Measurements from ENCODE around the gene HOXB13. TPM values are rescaled to one million over a fixed set of nuclear protein-coding genes. Genes with fewer than 3 reads are reported as not detected.

HOXB13 gene
- total RNA-seq, 1 donor from 2014 or later = not detected

DNA sequence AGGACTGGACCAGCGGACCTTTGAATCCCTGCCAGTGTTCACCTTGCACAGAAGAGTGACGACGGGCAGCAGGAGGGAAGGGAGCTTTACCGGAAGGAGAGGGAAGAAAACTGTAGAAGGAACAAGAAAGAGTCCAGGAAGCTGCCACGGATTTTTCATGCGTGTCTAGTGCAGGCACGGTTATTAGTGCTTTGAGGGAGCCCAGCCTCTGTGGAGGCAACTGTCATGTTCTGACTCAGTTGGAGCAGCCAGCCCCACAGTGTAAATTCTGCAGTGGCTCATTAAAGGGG is 6.5 kb upstream of the HOXB13 start:
- no peak for DNase-seq (ENCODE audit: low read depth)
- Histone ChIP-seq H3K27me3 (ENCODE audit: control insufficient read depth, insufficient read depth, low read length) (peaks cover 90% of the 10 kb centered on the region), H3K4me3 (ENCODE audit: low read depth, low read length) (no peak overlapping the region), H3K36me3 (ENCODE audit: control insufficient read depth, insufficient read depth, low read length) (no peaks in the 10 kb centered on the region)
- TF ChIP-seq, protein P1, sequence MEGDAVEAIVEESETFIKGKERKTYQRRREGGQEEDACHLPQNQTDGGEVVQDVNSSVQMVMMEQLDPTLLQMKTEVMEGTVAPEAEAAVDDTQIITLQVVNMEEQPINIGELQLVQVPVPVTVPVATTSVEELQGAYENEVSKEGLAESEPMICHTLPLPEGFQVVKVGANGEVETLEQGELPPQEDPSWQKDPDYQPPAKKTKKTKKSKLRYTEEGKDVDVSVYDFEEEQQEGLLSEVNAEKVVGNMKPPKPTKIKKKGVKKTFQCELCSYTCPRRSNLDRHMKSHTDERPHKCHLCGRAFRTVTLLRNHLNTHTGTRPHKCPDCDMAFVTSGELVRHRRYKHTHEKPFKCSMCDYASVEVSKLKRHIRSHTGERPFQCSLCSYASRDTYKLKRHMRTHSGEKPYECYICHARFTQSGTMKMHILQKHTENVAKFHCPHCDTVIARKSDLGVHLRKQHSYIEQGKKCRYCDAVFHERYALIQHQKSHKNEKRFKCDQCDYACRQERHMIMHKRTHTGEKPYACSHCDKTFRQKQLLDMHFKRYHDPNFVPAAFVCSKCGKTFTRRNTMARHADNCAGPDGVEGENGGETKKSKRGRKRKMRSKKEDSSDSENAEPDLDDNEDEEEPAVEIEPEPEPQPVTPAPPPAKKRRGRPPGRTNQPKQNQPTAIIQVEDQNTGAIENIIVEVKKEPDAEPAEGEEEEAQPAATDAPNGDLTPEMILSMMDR (IDR thresholded peaks at IDR 0.05; ENCODE audit: insufficient read depth, low read length, poor library complexity, severe bottlenecking) = no peak

DNA sequence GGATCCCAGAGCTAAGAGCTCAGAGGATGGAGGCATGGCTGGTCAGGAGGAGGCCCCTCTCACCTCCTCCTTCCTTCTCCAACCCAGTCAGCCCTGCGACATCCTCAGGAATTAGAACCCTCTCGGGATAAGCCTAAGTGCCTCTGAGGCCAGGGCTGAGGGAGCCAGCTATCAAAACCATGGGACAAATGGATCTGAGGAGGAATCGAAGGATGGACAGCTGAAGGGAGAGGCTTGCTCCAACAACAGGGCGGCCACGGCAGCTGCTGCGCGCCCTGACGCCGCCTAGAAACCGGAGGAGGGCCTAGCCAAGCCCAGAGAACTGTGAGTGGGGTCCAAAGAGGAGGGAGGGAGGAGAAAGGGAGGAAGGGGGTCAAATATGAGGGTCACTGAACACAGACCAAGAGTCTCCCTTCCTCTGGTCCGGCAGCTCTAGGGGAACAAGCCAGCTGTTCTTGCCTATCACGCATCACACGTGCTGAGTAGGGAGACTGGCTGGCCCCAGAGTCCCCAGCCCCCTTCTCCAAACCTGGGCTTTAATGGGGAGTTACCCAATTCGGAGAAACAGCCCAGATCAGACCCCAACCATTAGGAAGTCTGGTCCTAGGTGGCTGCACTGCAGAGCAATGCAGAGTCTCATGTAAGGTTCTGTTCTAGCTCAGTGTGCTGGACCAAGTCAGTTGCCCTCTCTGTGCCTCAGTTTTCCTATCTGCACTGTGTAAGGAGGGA is 5.9 kb upstream of the HOXB13 start:
- Histone ChIP-seq H3K4me3 (ENCODE audit: low read depth, low read length) (no peak overlapping the region), H3K27me3 (ENCODE audit: control insufficient read depth, insufficient read depth, low read length) (peaks cover 92% of the 10 kb centered on the region), H3K36me3 (ENCODE audit: control insufficient read depth, insufficient read depth, low read length) (no peaks in the 10 kb centered on the region)
- no peak for DNase-seq (ENCODE audit: low read depth)
- TF ChIP-seq, protein P1 (IDR thresholded peaks at IDR 0.05; ENCODE audit: insufficient read depth, low read length, poor library complexity, severe bottlenecking) = no peak

DNA sequence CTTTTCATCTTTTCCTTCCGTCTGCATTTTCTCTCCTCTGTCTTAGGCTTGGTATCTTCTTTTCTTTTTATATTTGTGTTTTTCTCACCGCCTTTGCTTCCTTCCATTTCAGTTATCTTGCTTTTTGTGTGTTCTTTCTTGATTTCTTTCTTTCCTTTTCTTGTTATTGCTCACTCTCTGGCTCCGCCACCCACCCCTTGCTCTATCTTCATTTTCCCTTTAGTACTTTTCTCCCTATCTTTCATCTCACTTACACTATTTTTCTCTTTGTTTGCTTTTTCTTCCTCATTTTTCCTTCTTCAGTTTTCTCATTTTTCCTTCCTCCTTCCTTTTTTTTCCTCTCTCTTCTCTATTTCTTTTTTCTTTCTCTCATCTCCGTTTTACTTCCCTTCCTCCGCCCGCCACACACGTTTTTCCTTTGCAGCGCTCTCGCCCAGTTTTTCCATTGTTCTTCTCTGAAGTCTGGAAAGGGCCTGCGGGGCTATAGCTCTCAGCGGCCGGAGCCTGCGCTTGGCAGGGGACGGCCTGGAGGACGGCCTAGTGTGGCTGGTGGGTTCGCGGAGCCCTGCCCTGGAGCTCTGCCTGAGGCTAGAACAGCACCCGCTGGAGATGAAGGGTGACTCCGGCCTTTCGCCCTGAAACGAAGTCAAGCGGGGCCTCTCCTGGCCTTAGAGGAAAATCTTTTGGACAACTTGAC is 5.2 kb upstream of the HOXB13 start:
- TF ChIP-seq, protein P1 (IDR thresholded peaks at IDR 0.05; ENCODE audit: insufficient read depth, low read length, poor library complexity, severe bottlenecking) = no peak
- peaks cover 92% of the 10 kb centered on the region for H3K27me3 ChIP-seq (ENCODE audit: control insufficient read depth, insufficient read depth, low read length)
- H3K4me3 ChIP-seq (ENCODE audit: low read depth, low read length) = no peak overlapping the region
- no peak for DNase-seq (ENCODE audit: low read depth)
- no peaks in the 10 kb centered on the region for H3K36me3 ChIP-seq (ENCODE audit: control insufficient read depth, insufficient read depth, low read length)

DNA sequence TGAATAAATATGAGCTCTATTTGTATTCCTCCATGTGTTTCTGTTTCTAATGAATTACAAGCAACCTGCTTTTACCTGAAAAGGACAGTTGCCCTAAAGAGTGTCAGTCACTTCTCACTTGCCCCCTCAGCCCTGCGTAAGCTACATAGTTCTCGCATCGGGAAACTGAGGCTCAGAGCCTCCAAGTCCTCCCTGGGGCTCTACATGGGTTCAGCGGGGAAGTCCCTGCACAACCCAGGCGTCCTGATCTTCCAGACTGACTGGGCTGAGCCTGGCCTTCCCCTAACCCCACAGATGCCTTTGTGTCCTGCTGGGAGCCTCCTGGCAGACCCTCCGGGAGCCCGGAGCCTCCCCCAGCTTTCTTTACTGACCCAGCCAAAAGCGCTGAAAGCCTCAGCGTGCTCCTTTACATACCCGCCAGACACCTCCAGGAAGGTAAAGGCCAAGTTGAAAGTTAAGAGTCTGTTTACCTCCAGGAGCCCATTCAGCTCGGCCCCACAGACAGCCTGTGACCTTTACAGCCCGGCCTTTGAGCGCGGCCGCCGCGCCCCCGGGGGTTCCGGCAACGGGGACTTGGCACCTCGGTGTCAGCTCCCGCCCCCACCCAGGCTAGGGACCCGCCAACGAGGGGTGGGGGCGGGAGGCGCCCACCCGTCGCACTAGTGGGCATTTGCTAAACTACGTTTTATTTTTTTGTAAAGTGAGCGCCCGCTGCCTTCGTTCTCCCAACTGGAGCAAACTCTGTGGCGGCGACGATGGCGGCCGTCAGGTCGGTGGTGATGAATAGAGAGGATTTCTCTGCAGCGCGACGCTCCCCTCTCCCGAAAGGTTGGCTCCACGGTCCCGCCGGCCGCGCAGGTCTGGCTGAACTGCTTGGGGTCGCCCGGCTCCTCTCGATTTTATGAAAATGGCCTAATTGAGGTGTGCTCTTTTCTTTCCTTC is 4.4 kb upstream of the HOXB13 start:
- DNase-seq (ENCODE audit: low read depth) = no peak
- TF ChIP-seq, protein P1 (IDR thresholded peaks at IDR 0.05; ENCODE audit: insufficient read depth, low read length, poor library complexity, severe bottlenecking) = no peak
- Histone ChIP-seq H3K4me3 (ENCODE audit: low read depth, low read length) (no peak overlapping the region), H3K36me3 (ENCODE audit: control insufficient read depth, insufficient read depth, low read length) (no peaks in the 10 kb centered on the region), H3K27me3 (ENCODE audit: control insufficient read depth, insufficient read depth, low read length) (peaks cover 92% of the 10 kb centered on the region)

DNA sequence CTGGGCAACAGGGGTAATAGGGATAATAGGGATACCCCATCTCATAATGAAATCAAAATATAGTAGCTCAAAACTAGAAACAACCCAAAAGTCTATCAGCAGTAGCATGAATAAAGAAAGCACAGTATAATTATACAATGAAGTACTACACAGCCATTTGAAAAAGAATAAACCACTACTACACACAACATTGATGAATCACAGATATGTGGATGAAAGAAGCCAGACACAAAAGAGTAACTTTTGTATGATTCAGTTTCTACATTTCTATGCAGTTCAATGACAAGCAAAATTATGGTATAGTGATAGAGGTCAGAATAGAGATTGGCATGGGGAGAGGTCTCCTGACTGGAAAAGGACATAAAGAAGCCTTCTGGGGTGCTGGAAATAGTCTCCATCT is 2.8 kb upstream of the HOXB13 start:
- Histone ChIP-seq H3K4me3 (ENCODE audit: low read depth, low read length) (no peak overlapping the region), H3K36me3 (ENCODE audit: control insufficient read depth, insufficient read depth, low read length) (no peaks in the 10 kb centered on the region), H3K27me3 (ENCODE audit: control insufficient read depth, insufficient read depth, low read length) (peaks cover 94% of the 10 kb centered on the region)
- TF ChIP-seq, protein P1 (IDR thresholded peaks at IDR 0.05; ENCODE audit: insufficient read depth, low read length, poor library complexity, severe bottlenecking) = no peak
- DNase-seq (ENCODE audit: low read depth) = no peak

Data from kidney epithelial cell (primary cell).